Stimulated activated CD4-positive, alpha-beta T cell treated with anti-CD3 and anti-CD28 coated beads, Interleukin-1b, Interleukin-23, amount 100 ng/mL, for 48 hours (primary cell): Measurements from ENCODE around the gene RALGAPA2.

Experiments
- DNase-seq: peaks from one replicate; pipeline ENCODE4 v3.0.0-alpha.2; 2020

The RALGAPA2 gene

GRCh38 chr20:20627471-20627870 is 85.0 kb downstream of the RALGAPA2 start:
- DNase-seq = no peak

- DNase-seq = no peak
Measured at GRCh38 chr20:20624914-20625313, 87.5 kb downstream of the RALGAPA2 start.

- DNase-seq = no peak
Measured at GRCh38 chr20:20621195-20621594, 91.2 kb downstream of the RALGAPA2 start.

GRCh38 chr20:20614391-20614790 is 98.1 kb downstream of the RALGAPA2 start:
- DNase-seq = no peak

GRCh38 chr20:20612251-20612650 is 100.2 kb downstream of the RALGAPA2 start:
- no peak for DNase-seq

- DNase-seq = no peak
Measured at GRCh38 chr20:20611167-20611566, 101.3 kb downstream of the RALGAPA2 start.

- no peak for DNase-seq
Measured at GRCh38 chr20:20609522-20609921, 102.9 kb downstream of the RALGAPA2 start.

- DNase-seq = no peak
Measured at GRCh38 chr20:20608641-20609040, 103.8 kb downstream of the RALGAPA2 start.

- DNase-seq = no peak
Measured at GRCh38 chr20:20608041-20608440, 104.4 kb downstream of the RALGAPA2 start.

- DNase-seq = no peak
Measured at GRCh38 chr20:20606881-20607280, 105.6 kb downstream of the RALGAPA2 start.

- no peak for DNase-seq
Measured at GRCh38 chr20:20606050-20606449, 106.4 kb downstream of the RALGAPA2 start.

- DNase-seq = no peak
Measured at GRCh38 chr20:20604907-20605306, 107.5 kb downstream of the RALGAPA2 start.

GRCh38 chr20:20604357-20604756 is 108.1 kb downstream of the RALGAPA2 start:
- no peak for DNase-seq

- no peak for DNase-seq
Measured at GRCh38 chr20:20603339-20603990, 109.0 kb downstream of the RALGAPA2 start.

- no peak for DNase-seq
Measured at GRCh38 chr20:20597966-20598365, 114.5 kb downstream of the RALGAPA2 start.

- DNase-seq = no peak
Measured at GRCh38 chr20:20594171-20594530, 118.3 kb downstream of the RALGAPA2 start.

- peak; percentile 8 for DNase-seq
Measured at GRCh38 chr20:20593447-20594170, 118.8 kb downstream of the RALGAPA2 start.

GRCh38 chr20:20585146-20585545 is 127.3 kb downstream of the RALGAPA2 start:
- DNase-seq = no peak

- no peak for DNase-seq
Measured at GRCh38 chr20:20582734-20583133, 129.7 kb downstream of the RALGAPA2 start.

- no peak for DNase-seq
Measured at GRCh38 chr20:20580139-20580538, 132.3 kb downstream of the RALGAPA2 start.

GRCh38 chr20:20578838-20579237 is 133.6 kb downstream of the RALGAPA2 start:
- DNase-seq = no peak

- no peak for DNase-seq
Measured at GRCh38 chr20:20573797-20574196, 138.6 kb downstream of the RALGAPA2 start.

GRCh38 chr20:20571068-20571780 is 141.2 kb downstream of the RALGAPA2 start:
- DNase-seq = no peak

- peak; percentile 37 for DNase-seq
Measured at GRCh38 chr20:20568604-20569205, 143.7 kb downstream of the RALGAPA2 start.
